Spleen (tissue), 11 donors: Measurements from ENCODE around the gene PPP5C. TPM values are rescaled to one million over a fixed set of nuclear protein-coding genes. Genes with fewer than 3 reads are reported as not detected.
A peak's percentile ranks its signal among the peaks of the same experiment; 100 is the strongest.

ENCODE experiments used
- DNase-seq: peaks from one replicate; pipeline ENCODE4 v3.0.0-alpha.2; 2020
- H3K27ac ChIP-seq, 8 donors: fragments of 200-600 bp; sonication (generic) in 7 of 8; 1 replicate in 4 of 8; 2 replicates in 4 of 8; pipeline versions ENCODE4 v1.5.0 to v1.8.0; 2016 to 2021; ENCODE audit warnings: inconsistent platforms in 4 of 8, mild to moderate bottlenecking in 4 of 8, moderate library complexity in 1 of 8
- H3K27me3 ChIP-seq, 7 donors: fragments of 200-600 bp; sonication (generic) in 6 of 7; replicated peaks in 1 of 7; 1 replicate in 4 of 7; 2 replicates in 3 of 7; pipeline versions ENCODE4 v1.5.0 to v1.8.0; 2016 to 2021; ENCODE audit warnings: inconsistent platforms in 3 of 7, mild to moderate bottlenecking in 1 of 7
- H3K36me3 ChIP-seq, 6 donors: fragments of 200-600 bp; sonication (generic) in 5 of 6; 1 replicate in 4 of 6; 2 replicates in 2 of 6; pipeline versions ENCODE4 v1.5.0 to v1.8.0; 2016 to 2021; ENCODE audit warnings: inconsistent platforms in 2 of 6
- H3K4me1 ChIP-seq, 6 donors: fragments of 200-600 bp; sonication (generic) in 5 of 6; 1 replicate in 3 of 6; 2 replicates in 3 of 6; pipeline versions ENCODE4 v1.5.0 to v1.8.0; 2016 to 2021; ENCODE audit warnings: inconsistent platforms in 3 of 6
- H3K4me3 ChIP-seq, 8 donors: fragments of 200-600 bp; sonication (generic) in 7 of 8; 1 replicate in 4 of 8; 2 replicates in 4 of 8; pipeline versions ENCODE4 v1.5.0 to v1.8.0; 2016 to 2021; ENCODE audit warnings: inconsistent platforms in 4 of 8, mild to moderate bottlenecking in 4 of 8, moderate library complexity in 2 of 8
- H3K9me3 ChIP-seq, 8 donors: fragments of 200-600 bp; sonication (generic) in 7 of 8; 1 replicate in 4 of 8; 2 replicates in 4 of 8; pipeline versions ENCODE4 v1.5.0 to v1.8.0; 2016 to 2021; ENCODE audit warnings: inconsistent platforms in 4 of 8
- CTCF ChIP-seq, 11 experiments: fragments of 200-600 bp in 7 of 11; fragments of 450-650 bp in 4 of 11; sonication (generic) in 4 of 11; IDR thresholded peaks in 8 of 11; conservative IDR thresholded peaks in 3 of 11; 1 replicate in 7 of 11; 2 replicates in 4 of 11; pipeline versions ENCODE4 v1.4.0 to v1.8.0; 2016 to 2021; ENCODE audit warnings: antibody characterized with exemption in 11 of 11, inconsistent platforms in 4 of 11, mild to moderate bottlenecking in 1 of 11
- POLR2A ChIP-seq, 3 donors: fragments of 450-650 bp; IDR thresholded peaks; one replicate each; pipeline ENCODE4 v1.5.1; 2017; ENCODE audit warnings: antibody characterized with exemption in 3 of 3, mild to moderate bottlenecking in 1 of 3
- POLR2AphosphoS5 ChIP-seq, 3 donors: sonication (generic); formaldehyde crosslinking; IDR thresholded peaks; one replicate each; pipeline ENCODE4 v1.5.1; 2017; ENCODE audit warnings: antibody characterized with exemption in 3 of 3
- WGBS, 5 donors: extraction: QIAGEN DNeasy Blood & Tissue Kit in 3 of 5; methylation state at CpG; one replicate each; pipeline versions ENCODE4 v1.1.5 to v1.1.7; 2013 to 2018; 5-methylcytosine and 5-hydroxymethylcytosine counted together
- intact Hi-C: fragments of 100-400 bp; cut with DNase I; formaldehyde crosslinking; loops from one replicate; pipeline ENCODE4 v1.15.0; 2023; ENCODE audit warnings: low total_unique reads
- polyA plus RNA-seq, 3 donors: library from polyadenylated mRNA; stranded (reverse); fragments of 200-250 nt; gene quantifications; one replicate each; pipeline ENCODE4 v1.2.1, GENCODE V29; 2013
- total RNA-seq, 7 donors: library from RNA; depleted of rRNA in 3 of 7; stranded (reverse); fragments of >200 nt in 3 of 7; fragmentation: NEBNext Ultra II Directional in 4 of 7; extraction: Animal tissue kit (Norgen Biotek cat#: 25700) in 4 of 7; gene quantifications; one replicate each; pipeline versions ENCODE4 v1.1.0 to v1.2.1, GENCODE V29; 2016 to 2021
- donor health status: healthy with polysubstance abuse.
- donor health status: DM: no; HTN: no; CAD: no; lungs with moderate emphysema.
- donor health status: DM: no; HTN: no; CAD: no.
- donor health status: Bipolar disorder and iron deficiency.
- donor health status: healthy.
- donor health status: DM: no; HTN: no; CAD: no.
- donor health status: DM: yes; HTN: yes; CAD: no.

PPP5C gene
- total and polyA plus RNA-seq, 10 donors, result 26.5 to 87.3 (median 68.6) TPM

- Histone ChIP-seq H3K27me3 (no peaks in the 10 kb centered on the region), H3K4me3 (no peak overlapping the region), H3K27ac (no peak overlapping the region), H3K9me3 (no peaks in the 10 kb centered on the region), H3K4me1 (peaks cover 0 to 18% (median 4%) of the 10 kb centered on the region in 6 donors), H3K36me3 (peaks cover 2 to 100% (median 94%) of the 10 kb centered on the region in 6 donors)
- intact Hi-C loops, result no loop called here
- TF ChIP-seq POLR2A (IDR thresholded peaks at IDR 0.05) (no peak), POLR2AphosphoS5 (IDR thresholded peaks at IDR 0.05) (peak in 1 of 3 donors; percentile 32)
- 87 to 95% (median 93%) methylated on average over 10 of the region's 10 CpGs for WGBS, 5 donors
- DNase-seq, result peak; percentile 40
Observed at GRCh38 chr19:46386151-46386550, 39.3 kb downstream of the PPP5C start.

- intact Hi-C loops, result no loop called here
- TF ChIP-seq POLR2AphosphoS5 (IDR thresholded peaks at IDR 0.05), result peak in 1 of 3 donors; percentile 32
- TF ChIP-seq CTCF (IDR thresholded peaks at IDR 0.05 in 8 of 11, conservative IDR thresholded peaks at IDR 0.05 in 3 of 11), result no peak
- no peak for TF ChIP-seq POLR2A (IDR thresholded peaks at IDR 0.05)
- peak; percentile 56 for DNase-seq
- Histone ChIP-seq H3K27ac (no peak overlapping the region), H3K36me3 (peaks cover 2 to 100% (median 92%) of the 10 kb centered on the region in 6 donors), H3K4me3 (no peak overlapping the region), H3K4me1 (peaks cover 0 to 16% (median 5%) of the 10 kb centered on the region in 6 donors), H3K27me3 (no peaks in the 10 kb centered on the region), H3K9me3 (no peaks in the 10 kb centered on the region)
- WGBS, 5 donors, result 94 to 97% (median 95%) methylated on average over 17 to 30 of the region's 30 CpGs
Observed at GRCh38 chr19:46386996-46387712, 40.3 kb downstream of the PPP5C start.

GRCh38 chr19:46387713-46388130 lies 40.8 kb downstream of the PPP5C start:
- peaks cover 0 to 17% (median 5%) of the 10 kb centered on the region in 6 donors for H3K4me1 ChIP-seq
- no peaks in the 10 kb centered on the region for H3K9me3 ChIP-seq
- H3K4me3 ChIP-seq, result no peak overlapping the region
- WGBS, 5 donors, result 94 to 97% (median 95%) methylated on average over 9 to 10 of the region's 10 CpGs
- intact Hi-C loops, result no loop called here
- no peak for DNase-seq
- no peaks in the 10 kb centered on the region for H3K27me3 ChIP-seq
- H3K27ac ChIP-seq, result no peak overlapping the region
- no peak for TF ChIP-seq CTCF (IDR thresholded peaks at IDR 0.05 in 8 of 11, conservative IDR thresholded peaks at IDR 0.05 in 3 of 11)
- TF ChIP-seq POLR2AphosphoS5 (IDR thresholded peaks at IDR 0.05), result no peak
- no peak for TF ChIP-seq POLR2A (IDR thresholded peaks at IDR 0.05)
- peaks cover 2 to 100% (median 86%) of the 10 kb centered on the region in 6 donors for H3K36me3 ChIP-seq

- Histone ChIP-seq H3K27me3 (no peaks in the 10 kb centered on the region), H3K27ac (no peak overlapping the region), H3K36me3 (peaks cover 0 to 100% (median 79%) of the 10 kb centered on the region in 6 donors), H3K9me3 (no peaks in the 10 kb centered on the region), H3K4me3 (no peak overlapping the region), H3K4me1 (peaks cover 0 to 18% (median 5%) of the 10 kb centered on the region in 6 donors)
- intact Hi-C loops, result no loop called here
- DNase-seq, result peak; percentile 61
- TF ChIP-seq POLR2A (IDR thresholded peaks at IDR 0.05), result no peak
- TF ChIP-seq POLR2AphosphoS5 (IDR thresholded peaks at IDR 0.05), result peak in 1 of 3 donors; percentile 30
- no peak for TF ChIP-seq CTCF (IDR thresholded peaks at IDR 0.05 in 8 of 11, conservative IDR thresholded peaks at IDR 0.05 in 3 of 11)
- WGBS, 5 donors, result 91 to 93% (median 92%) methylated on average over 23 to 25 of the region's 25 CpGs
Observed at GRCh38 chr19:46388311-46389095, 41.6 kb downstream of the PPP5C start.
